HepG2 (cell line): ENCODE data around the gene RBM8A. TPM values are rescaled to one million over a fixed set of nuclear protein-coding genes. Genes with fewer than 3 reads are reported as not detected.

ENCODE experiments used
- ATAC-seq: fragments of 200-7000 bp; cut with Tn5 transposase; 3 replicates; pipeline ENCODE4 v1.9.1; 2020; ENCODE audit warnings: mild to moderate bottlenecking, moderate library complexity
- BruUV-seq: library from RNA; stranded (reverse); fragments of 400-500 nt; replicated peaks from 2 replicates; lab custom pipeline; 2021; lab: Mats Ljungman, UMichigan
- CTCF ChIA-PET: fragments of 300-600 bp; formaldehyde crosslinking; extraction: SDS; loops from one replicate; lab custom pipeline; 2021; ENCODE audit warnings: low total read pairs, inconsistent platforms, low intra/inter-chr PET ratio; lab: Yijun Ruan, JAX
- POLR2A ChIA-PET: fragments of 350-600 bp; sonication (Branson Sonifier 250); formaldehyde crosslinking; loops from one replicate; lab custom pipeline; 2020; ENCODE audit warnings: antibody characterized with exemption, inconsistent platforms; lab: Yijun Ruan, JAX
- DNase-seq: peaks from one replicate; pipeline ENCODE4 v3.0.0-alpha.2; 2015; ENCODE audit warnings: low spot score
- FAIRE-seq: peaks from 3 replicates; lab custom pipeline; 2011; peaks lifted over from hg19 to GRCh38; lab: Jason Lieb, UNC
- H2AFZ ChIP-seq: one replicate; pipeline ENCODE4 v1.6.1; 2011; ENCODE audit warnings: low read length, inconsistent platforms
- H3K27ac ChIP-seq: fragments of 300-600 bp; 3 replicates; pipeline ENCODE4 v1.8.0; 2011; ENCODE audit warnings: mixed run types, mild to moderate bottlenecking, mixed read lengths, low read length, inconsistent platforms; ENCODE audit not compliant: insufficient read depth; ENCODE audit errors: extremely low read length
- H3K27me3 ChIP-seq, 2 experiments: fragments of 200-600 bp in 1 of 2; 2 replicates in 1 of 2; 3 replicates in 1 of 2; pipeline versions ENCODE4 v1.6.0 to v1.8.0; 2011; ENCODE audit warnings: low read length in 2 of 2, mild to moderate bottlenecking in 2 of 2, moderate library complexity in 2 of 2, inconsistent platforms in 1 of 2; ENCODE audit not compliant: insufficient read depth in 2 of 2, control insufficient read depth in 1 of 2
- H3K36me3 ChIP-seq, 2 experiments: fragments of 200-600 bp in 1 of 2; replicated peaks in 1 of 2; 2 replicates in 1 of 2; 3 replicates in 1 of 2; pipeline versions ENCODE4 v1.5.1 to v1.8.0; 2011; ENCODE audit warnings: low read length in 2 of 2, inconsistent platforms in 1 of 2; ENCODE audit not compliant: insufficient read depth in 2 of 2, control insufficient read depth in 1 of 2
- H3K4me1 ChIP-seq: 2 replicates; pipeline ENCODE4 v1.5.1; 2012; ENCODE audit warnings: low read length, inconsistent platforms; ENCODE audit not compliant: insufficient read depth
- H3K4me2 ChIP-seq: 2 replicates; pipeline ENCODE4 v1.6.0; 2011; ENCODE audit warnings: low read depth, low read length, inconsistent platforms
- H3K4me3 ChIP-seq, 3 experiments: fragments of 200-600 bp in 1 of 3; sonication (generic), shearing (Covaris generic) in 1 of 3; replicated peaks in 1 of 3; 2 replicates each; pipeline ENCODE4 v1.5.1; 2011 to 2016; ENCODE audit warnings: low read length in 3 of 3, inconsistent platforms in 2 of 3, low read depth in 2 of 3, mild to moderate bottlenecking in 2 of 3, control low read depth in 1 of 3, mixed read lengths in 1 of 3; ENCODE audit not compliant: insufficient read depth in 1 of 3
- H3K79me2 ChIP-seq: one replicate; pipeline ENCODE4 v1.6.1; 2011; ENCODE audit warnings: low read length, inconsistent platforms; ENCODE audit not compliant: insufficient read depth
- H3K9ac ChIP-seq: 2 replicates; pipeline ENCODE4 v1.6.0; 2011; ENCODE audit warnings: mild to moderate bottlenecking, low read depth, low read length, inconsistent platforms; ENCODE audit not compliant: insufficient read depth
- H3K9me3 ChIP-seq: 2 replicates; pipeline ENCODE4 v1.5.1; 2012; ENCODE audit warnings: mild to moderate bottlenecking, low read length
- H4K20me1 ChIP-seq: 2 replicates; pipeline ENCODE4 v1.6.0; 2011; ENCODE audit warnings: inconsistent platforms, mild to moderate bottlenecking, low read length, moderate library complexity; ENCODE audit not compliant: insufficient read depth
- CCDC6 ChIP-seq: sonication (generic); formaldehyde crosslinking; IDR thresholded peaks from 2 replicates; pipeline ENCODE4 v1.8.1; 2022; ENCODE audit warnings: mild to moderate bottlenecking, missing genetic modification reagents, moderate library complexity
- CENPT ChIP-seq: sonication (generic); formaldehyde crosslinking; IDR thresholded peaks from 2 replicates; pipeline ENCODE4 v1.8.0; 2022; ENCODE audit warnings: low read depth, mild to moderate bottlenecking, moderate library complexity, missing genetic modification reagents
- CSRNP1 ChIP-seq: sonication (generic); formaldehyde crosslinking; IDR thresholded peaks from 2 replicates; pipeline ENCODE4 v1.8.1; 2023; ENCODE audit warnings: mild to moderate bottlenecking, missing genetic modification reagents
- HNRNPLL ChIP-seq: fragments of 200-400 bp; formaldehyde crosslinking; IDR thresholded peaks from 2 replicates; pipeline ENCODE4 v1.6.1; 2017; ENCODE audit warnings: mild to moderate bottlenecking, low read depth, low read length; ENCODE audit not compliant: poor library complexity, severe bottlenecking
- KDM6A ChIP-seq: IDR thresholded peaks from 2 replicates; pipeline ENCODE4 v1.6.1; 2016; ENCODE audit warnings: low read depth
- MTERF4 ChIP-seq: sonication (generic); formaldehyde crosslinking; IDR thresholded peaks from 2 replicates; pipeline ENCODE4 v1.8.0; 2023; ENCODE audit warnings: mild to moderate bottlenecking, missing genetic modification reagents
- PAWR ChIP-seq: sonication (generic); formaldehyde crosslinking; IDR thresholded peaks from 2 replicates; pipeline ENCODE4 v1.4.0; 2020; ENCODE audit warnings: missing genetic modification reagents, mild to moderate bottlenecking, borderline replicate concordance
- SAP130 ChIP-seq: IDR thresholded peaks from 2 replicates; pipeline ENCODE4 v1.6.1; 2016; ENCODE audit warnings: low read depth
- SIN3A ChIP-seq: IDR thresholded peaks from 2 replicates; pipeline ENCODE4 v1.6.1; 2011; ENCODE audit warnings: low read depth, mild to moderate bottlenecking, control low read depth, low read length, borderline replicate concordance
- SP1 ChIP-seq, 2 experiments: fragments of 450-650 bp in 1 of 2; sonication (generic) in 1 of 2; formaldehyde crosslinking in 1 of 2; IDR thresholded peaks; 2 replicates each; pipeline versions ENCODE4 v1.4.0 to v1.6.1; 2016 to 2020; ENCODE audit warnings: missing genetic modification reagents in 1 of 2
- SP4 ChIP-seq: sonication (generic); formaldehyde crosslinking; IDR thresholded peaks from 2 replicates; pipeline ENCODE4 v1.8.1; 2023; ENCODE audit warnings: mild to moderate bottlenecking, missing genetic modification reagents
- TBL1XR1 ChIP-seq: fragments of 150-350 bp; IDR thresholded peaks from 2 replicates; pipeline ENCODE4 v1.6.1; 2014; ENCODE audit warnings: borderline replicate concordance, low read length; ENCODE audit not compliant: partially characterized antibody
- U2AF1 ChIP-seq: fragments of 200-400 bp; formaldehyde crosslinking; optimal IDR thresholded peaks from 2 replicates; pipeline ENCODE3; 2017; ENCODE audit warnings: mild to moderate bottlenecking, low read depth, low read length
- ZFP41 ChIP-seq: sonication (generic); formaldehyde crosslinking; IDR thresholded peaks from 2 replicates; pipeline ENCODE4 v1.4.0; 2020; ENCODE audit warnings: mild to moderate bottlenecking, missing genetic modification reagents, borderline replicate concordance
- ZNF335 ChIP-seq: sonication (generic); formaldehyde crosslinking; IDR thresholded peaks from 2 replicates; pipeline ENCODE4 v1.4.0; 2020; ENCODE audit warnings: missing genetic modification reagents
- ZNF572 ChIP-seq: sonication (generic); formaldehyde crosslinking; IDR thresholded peaks from 2 replicates; pipeline ENCODE4 v1.5.1; 2020; ENCODE audit warnings: mild to moderate bottlenecking, missing genetic modification reagents
- ZNF678 ChIP-seq: sonication (generic); formaldehyde crosslinking; IDR thresholded peaks from 2 replicates; pipeline ENCODE4 v1.4.0; 2020; ENCODE audit warnings: mild to moderate bottlenecking, missing genetic modification reagents
- ZNF687 ChIP-seq: sonication (generic); formaldehyde crosslinking; IDR thresholded peaks from 2 replicates; pipeline ENCODE4 v1.5.1; 2020; ENCODE audit warnings: mild to moderate bottlenecking, missing genetic modification reagents, moderate library complexity
- WGBS: methylation state at CpG from one replicate; pipeline ENCODE4 v1.1.6; 2017; ENCODE audit warnings: low lambda C conversion rate; 5-methylcytosine and 5-hydroxymethylcytosine counted together
- in situ Hi-C: cut with HindIII; loops from 2 replicates; pipeline ENCODE4 v1.10.0; 2017; ENCODE audit warnings: low pct_unique_long_range_greater_than_20kb; ENCODE audit not compliant: extremely low pct_ligation_motif_present
- intact Hi-C: fragments of 100-400 bp; cut with micrococcal nuclease; formaldehyde crosslinking; loops from one replicate; pipeline ENCODE4 v1.10.0; 2022; ENCODE audit not compliant: unreplicated experiment
- polyA plus RNA-seq, 8 experiments: library from polyadenylated mRNA; depleted of rRNA in 3 of 8; stranded (reverse) in 7 of 8; unstranded in 1 of 8; fragments of >200 nt; fragmentation: Illumina TruSeq in 4 of 8; extraction: Trizol in 4 of 8; gene quantifications; 2 replicates each; pipeline versions ENCODE4 v1.2.1 to v1.2.3, GENCODE V29; 2011 to 2016; ENCODE audit warnings: low read depth in 4 of 8, missing spikeins in 1 of 8, mixed read lengths in 1 of 8; ENCODE audit not compliant: insufficient read depth in 1 of 8
- total RNA-seq, 5 experiments: library from RNA; depleted of rRNA; stranded (reverse); fragments of >200 nt; fragmentation: Illumina TruSeq; extraction: Trizol; gene quantifications; 2 replicates each; pipeline ENCODE4 v1.2.3, GENCODE V29; 2016; ENCODE audit warnings: low read depth in 1 of 5

Gene RBM8A
- total and polyA plus RNA-seq, 2 of the 13 experiments (the other 11 are each of a cell fraction or from before 2014, with no cell fraction given): 106 to 162 TPM

- H3K27ac ChIP-seq: no peak within 1 kb of the TSS
- intact Hi-C loops: no loop called here
- peak within 1 kb of the TSS; percentile 75 for H3K4me2 ChIP-seq
- POLR2A ChIA-PET: interaction anchor here (0.6 to 3.8 kb wide), 4 partner anchors 27 to 69 kb away, joined by 3 to 14 read pairs (median 4); partner anchors contain the start of genes PIAS3 and RBM8A
- in situ Hi-C loops: loop anchor here (5.0 to 10.0 kb wide), 2 partner anchors 41 to 119 kb away; partner anchors contain the start of gene RBM8A
- peak; percentile 63 for DNase-seq
- no peak within 1 kb of the TSS for H3K9ac ChIP-seq
- no peaks in the 10 kb centered on the region for H3K79me2 ChIP-seq
- CTCF ChIA-PET: no interaction called here
- ATAC-seq: peak; percentile 99
- H3K4me3 ChIP-seq: peak within 1 kb of the TSS; percentile 63 to 80 (median 71)
- peaks cover 43% of the 10 kb centered on the region for H3K4me1 ChIP-seq
- H3K27me3 ChIP-seq: peaks cover 2 to 26% of the 10 kb centered on the region in 2 experiments
- no peaks in the 10 kb centered on the region for H3K9me3 ChIP-seq
- no peak for FAIRE-seq
- no TSS peak for BruUV-seq
- H3K36me3 ChIP-seq: no peaks in the 10 kb centered on the region
- H4K20me1 ChIP-seq: no peaks in the 10 kb centered on the region
- WGBS: 2% methylated on average over 17 of the region's 36 CpGs
- H2AFZ ChIP-seq: peak within 1 kb of the TSS; percentile 72
- TF ChIP-seq SAP130 (CRISPR knock-in tag): peak; percentile 61; the same call in 1 of the 2 replicates
- no peak for TF ChIP-seq U2AF1
- no peak for TF ChIP-seq PAWR (CRISPR knock-in tag)
- TF ChIP-seq ZNF678 (CRISPR knock-in tag): no peak
- no peak for TF ChIP-seq ZNF572 (CRISPR knock-in tag)
- TF ChIP-seq SP4: peak; percentile 62
- TF ChIP-seq ZNF687 (CRISPR knock-in tag): peak; percentile 33; the same call in 1 of the 2 replicates
- no peak for TF ChIP-seq MTERF4 (CRISPR knock-in tag)
- no peak for TF ChIP-seq ZFP41
- no peak for TF ChIP-seq KDM6A (CRISPR knock-in tag)
- TF ChIP-seq CENPT: no peak
- TF ChIP-seq ZNF335: no peak
- TF ChIP-seq SIN3A: peak; percentile 55; the same call in 1 of the 2 replicates
- TF ChIP-seq TBL1XR1: no peak
- peak; percentile 58 for TF ChIP-seq HNRNPLL
- no peak for TF ChIP-seq SP1 (IDR thresholded peaks at IDR 0.05)
- peak; percentile 55; the same call in 1 of the 2 replicates for TF ChIP-seq SP1 (CRISPR knock-in tag; IDR thresholded peaks at IDR 0.05)
- TF ChIP-seq CSRNP1: no peak
- no peak for TF ChIP-seq CCDC6
These were observed 41.5 kb downstream of the RBM8A start, which contains the start of gene ANKRD35 for GRCh38 chr1:145885738-145886287. ANKRD35 (minus strand) TSS chr1:145885866; CDS start chr1:145885758, 108 bp downstream.
